B cell (primary cell): Measurements from ENCODE around the gene FER.

ENCODE experiments used
- EZH2 ChIP-seq: IDR thresholded peaks from 2 replicates; pipeline ENCODE4 v1.6.1; 2012; ENCODE audit warnings: borderline replicate concordance, low read depth, mild to moderate bottlenecking, moderate library complexity, low read length; ENCODE audit not compliant: insufficient read depth, poor library complexity, severe bottlenecking
- TF ChIP-seq, protein P1 (sequence below): fragments of 200-600 bp; IDR thresholded peaks from one replicate; pipeline ENCODE4 v1.8.0; 2022; ENCODE audit warnings: antibody characterized with exemption, mild to moderate bottlenecking

GRCh38 chr5:108930107-108930506, 182.4 kb downstream of the FER start:
- TF ChIP-seq, protein P1, sequence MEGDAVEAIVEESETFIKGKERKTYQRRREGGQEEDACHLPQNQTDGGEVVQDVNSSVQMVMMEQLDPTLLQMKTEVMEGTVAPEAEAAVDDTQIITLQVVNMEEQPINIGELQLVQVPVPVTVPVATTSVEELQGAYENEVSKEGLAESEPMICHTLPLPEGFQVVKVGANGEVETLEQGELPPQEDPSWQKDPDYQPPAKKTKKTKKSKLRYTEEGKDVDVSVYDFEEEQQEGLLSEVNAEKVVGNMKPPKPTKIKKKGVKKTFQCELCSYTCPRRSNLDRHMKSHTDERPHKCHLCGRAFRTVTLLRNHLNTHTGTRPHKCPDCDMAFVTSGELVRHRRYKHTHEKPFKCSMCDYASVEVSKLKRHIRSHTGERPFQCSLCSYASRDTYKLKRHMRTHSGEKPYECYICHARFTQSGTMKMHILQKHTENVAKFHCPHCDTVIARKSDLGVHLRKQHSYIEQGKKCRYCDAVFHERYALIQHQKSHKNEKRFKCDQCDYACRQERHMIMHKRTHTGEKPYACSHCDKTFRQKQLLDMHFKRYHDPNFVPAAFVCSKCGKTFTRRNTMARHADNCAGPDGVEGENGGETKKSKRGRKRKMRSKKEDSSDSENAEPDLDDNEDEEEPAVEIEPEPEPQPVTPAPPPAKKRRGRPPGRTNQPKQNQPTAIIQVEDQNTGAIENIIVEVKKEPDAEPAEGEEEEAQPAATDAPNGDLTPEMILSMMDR, result no peak
- no peak for TF ChIP-seq EZH2
